ENCODE results near the gene CLCN4. TPM values are rescaled to one million over a fixed set of nuclear protein-coding genes. Genes with fewer than 3 reads are reported as not detected.

Gene CLCN4
- polyA plus RNA-seq, 1 of the 3 experiments (the other 2 are of a cell fraction), result 1.1 TPM

DNA sequence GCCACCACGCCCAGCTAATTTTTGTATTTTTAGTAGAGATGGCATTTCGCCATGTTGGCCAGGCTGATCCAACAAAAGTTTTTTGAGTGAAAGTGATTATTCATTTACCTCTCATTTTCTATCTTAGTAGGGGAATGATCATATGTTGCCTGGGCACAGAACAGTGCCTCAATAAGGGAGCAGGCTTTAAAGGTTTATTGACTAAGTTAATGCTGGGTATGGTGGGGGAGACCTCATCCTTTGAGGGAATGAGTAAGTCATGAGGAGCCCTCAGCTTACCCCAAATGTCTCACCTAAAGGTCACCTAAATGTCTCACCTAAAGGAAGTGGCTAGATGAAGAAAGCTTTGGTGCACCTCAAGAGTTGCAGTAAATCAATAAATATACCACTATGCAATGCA lies 109.0 kb downstream of the CLCN4 start:
- Histone ChIP-seq H3K27ac (ENCODE audit: low read depth in 2 of 2, low read length in 1 of 2) (no peak overlapping the region), H3K9ac (no peak overlapping the region), H3K9me2 (no peaks in the 10 kb centered on the region), H3K9me3 (no peaks in the 10 kb centered on the region), H3K4me2 (no peak overlapping the region), H3F3A (replicated peaks; ENCODE audit: insufficient read depth) (no peaks in the 10 kb centered on the region), H3K27me3 (ENCODE audit: insufficient read depth) (no peaks in the 10 kb centered on the region), H2AFZ (ENCODE audit: low read depth) (no peak overlapping the region), H3K36me3 (replicated peaks in 1 of 2; ENCODE audit: control insufficient read depth in 1 of 2, insufficient read depth in 2 of 2, low read length in 1 of 2) (no peaks in the 10 kb centered on the region), H3K4me3 (ENCODE audit: low read depth in 2 of 2, low read length in 1 of 2) (no peak overlapping the region), H3K4me1 (ENCODE audit: control insufficient read depth in 1 of 2, insufficient read depth in 2 of 2, low read depth in 1 of 2, low read length in 1 of 2) (no peaks in the 10 kb centered on the region), H3K79me2 (ENCODE audit: insufficient read depth) (no peaks in the 10 kb centered on the region), H4K20me1 (ENCODE audit: insufficient read depth) (no peaks in the 10 kb centered on the region)
- whole genome bisulfite sequencing (ENCODE audit: low lambda C conversion rate), result 17% methylated on average over 2 of the region's 2 CpGs
- TF ChIP-seq RXRA (IDR thresholded peaks at IDR 0.05; ENCODE audit: borderline replicate concordance, low read depth), result no peak
- DNase-seq, result no peak
- CTCF ChIA-PET, result interaction anchor here (1.0 kb wide), 1 partner anchor 11 kb away, joined by 3 read pairs; no protein-coding TSS in a partner anchor
- POLR2A ChIA-PET, result no interaction called here

GRCh38 chrX:10278716-10279115 lies 121.9 kb downstream of the CLCN4 start:
- CTCF ChIA-PET, result no interaction called here
- Histone ChIP-seq H3K9ac (no peak overlapping the region), H3K27ac (ENCODE audit: low read depth in 2 of 2, low read length in 1 of 2) (no peak overlapping the region), H4K20me1 (ENCODE audit: insufficient read depth) (no peaks in the 10 kb centered on the region), H2AFZ (ENCODE audit: low read depth) (no peak overlapping the region), H3K36me3 (replicated peaks in 1 of 2; ENCODE audit: control insufficient read depth in 1 of 2, insufficient read depth in 2 of 2, low read length in 1 of 2) (no peaks in the 10 kb centered on the region), H3K4me3 (ENCODE audit: low read depth in 2 of 2, low read length in 1 of 2) (no peak overlapping the region), H3K4me1 (ENCODE audit: control insufficient read depth in 1 of 2, insufficient read depth in 2 of 2, low read depth in 1 of 2, low read length in 1 of 2) (no peaks in the 10 kb centered on the region), H3K27me3 (ENCODE audit: insufficient read depth) (no peaks in the 10 kb centered on the region; the same call in 1 of the 2 replicates), H3K9me3 (no peaks in the 10 kb centered on the region), H3K4me2 (no peak overlapping the region), H3K9me2 (no peaks in the 10 kb centered on the region), H3K79me2 (ENCODE audit: insufficient read depth) (no peaks in the 10 kb centered on the region), H3F3A (replicated peaks; ENCODE audit: insufficient read depth) (no peaks in the 10 kb centered on the region)
- POLR2A ChIA-PET, result no interaction called here
- WGBS (ENCODE audit: low lambda C conversion rate), result 43% methylated on average over 2 of the region's 2 CpGs
- DNase-seq, result no peak
- TF ChIP-seq ELF1 (IDR thresholded peaks at IDR 0.05) (no peak), FOSL2 (IDR thresholded peaks at IDR 0.05; ENCODE audit: borderline replicate concordance, low read depth) (no peak), USF1 (IDR thresholded peaks at IDR 0.05; ENCODE audit: borderline replicate concordance, low read depth) (no peak), YY1 (IDR thresholded peaks at IDR 0.05; ENCODE audit: low read depth) (no peak), TEAD4 (IDR thresholded peaks at IDR 0.05; ENCODE audit: borderline replicate concordance, insufficient read depth) (no peak), FOXM1 (IDR thresholded peaks at IDR 0.05; ENCODE audit: low read depth) (no peak), REST (IDR thresholded peaks at IDR 0.05; ENCODE audit: low read depth, low read length) (no peak), RAD21 (IDR thresholded peaks at IDR 0.05; ENCODE audit: low read length) (no peak), MXI1 (IDR thresholded peaks at IDR 0.05; ENCODE audit: low read depth, low read length) (no peak), USF2 (IDR thresholded peaks at IDR 0.05; ENCODE audit: borderline replicate concordance, low read depth, low read length) (no peak), CHD2 (IDR thresholded peaks at IDR 0.05; ENCODE audit: low read length, partially characterized antibody) (no peak), JUND (IDR thresholded peaks at IDR 0.05) (no peak), EZH2phosphoT487 (IDR thresholded peaks at IDR 0.05; ENCODE audit: borderline replicate concordance, low read depth) (no peak), CTCF (IDR thresholded peaks at IDR 0.05) (no peak)
- TF ChIP-seq, protein P1, sequence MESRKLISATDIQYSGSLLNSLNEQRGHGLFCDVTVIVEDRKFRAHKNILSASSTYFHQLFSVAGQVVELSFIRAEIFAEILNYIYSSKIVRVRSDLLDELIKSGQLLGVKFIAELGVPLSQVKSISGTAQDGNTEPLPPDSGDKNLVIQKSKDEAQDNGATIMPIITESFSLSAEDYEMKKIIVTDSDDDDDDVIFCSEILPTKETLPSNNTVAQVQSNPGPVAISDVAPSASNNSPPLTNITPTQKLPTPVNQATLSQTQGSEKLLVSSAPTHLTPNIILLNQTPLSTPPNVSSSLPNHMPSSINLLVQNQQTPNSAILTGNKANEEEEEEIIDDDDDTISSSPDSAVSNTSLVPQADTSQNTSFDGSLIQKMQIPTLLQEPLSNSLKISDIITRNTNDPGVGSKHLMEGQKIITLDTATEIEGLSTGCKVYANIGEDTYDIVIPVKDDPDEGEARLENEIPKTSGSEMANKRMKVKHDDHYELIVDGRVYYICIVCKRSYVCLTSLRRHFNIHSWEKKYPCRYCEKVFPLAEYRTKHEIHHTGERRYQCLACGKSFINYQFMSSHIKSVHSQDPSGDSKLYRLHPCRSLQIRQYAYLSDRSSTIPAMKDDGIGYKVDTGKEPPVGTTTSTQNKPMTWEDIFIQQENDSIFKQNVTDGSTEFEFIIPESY (IDR thresholded peaks at IDR 0.05; ENCODE audit: borderline replicate concordance, low read depth), result no peak
- TF ChIP-seq, protein P2, sequence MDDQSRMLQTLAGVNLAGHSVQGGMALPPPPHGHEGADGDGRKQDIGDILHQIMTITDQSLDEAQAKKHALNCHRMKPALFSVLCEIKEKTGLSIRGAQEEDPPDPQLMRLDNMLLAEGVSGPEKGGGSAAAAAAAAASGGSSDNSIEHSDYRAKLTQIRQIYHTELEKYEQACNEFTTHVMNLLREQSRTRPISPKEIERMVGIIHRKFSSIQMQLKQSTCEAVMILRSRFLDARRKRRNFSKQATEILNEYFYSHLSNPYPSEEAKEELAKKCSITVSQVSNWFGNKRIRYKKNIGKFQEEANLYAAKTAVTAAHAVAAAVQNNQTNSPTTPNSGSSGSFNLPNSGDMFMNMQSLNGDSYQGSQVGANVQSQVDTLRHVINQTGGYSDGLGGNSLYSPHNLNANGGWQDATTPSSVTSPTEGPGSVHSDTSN (IDR thresholded peaks at IDR 0.05), result no peak
- TF ChIP-seq, protein P3, sequence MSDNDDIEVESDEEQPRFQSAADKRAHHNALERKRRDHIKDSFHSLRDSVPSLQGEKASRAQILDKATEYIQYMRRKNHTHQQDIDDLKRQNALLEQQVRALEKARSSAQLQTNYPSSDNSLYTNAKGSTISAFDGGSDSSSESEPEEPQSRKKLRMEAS (IDR thresholded peaks at IDR 0.05; ENCODE audit: low read depth), result no peak

All from SK-N-SH (cell line).